Measurements from ENCODE around the gene RNU6-9.

Gene RNU6-9

GRCh38 chr19:871446-872265, 21.6 kb upstream of the RNU6-9 start:
- Histone ChIP-seq H3K4me1 (ENCODE audit: insufficient read depth, low read length) (no peaks in the 10 kb centered on the region), H2AFZ (ENCODE audit: low read depth, low read length) (no peak overlapping the region), H3K27me3 (ENCODE audit: insufficient read depth, low read length, poor library complexity) (no peaks in the 10 kb centered on the region), H3K79me2 (ENCODE audit: insufficient read depth, low read length) (no peaks in the 10 kb centered on the region), H3K9me3 (ENCODE audit: insufficient read depth, low read length, severe bottlenecking) (no peaks in the 10 kb centered on the region), H4K20me1 (ENCODE audit: insufficient read depth, low read length) (peaks cover 5% of the 10 kb centered on the region; the same call in 1 of the 2 replicates), H3K9ac (ENCODE audit: low read depth, low read length) (no peak overlapping the region), H3K4me3 (ENCODE audit: low read depth in 1 of 2, low read length in 2 of 2) (no peak overlapping the region), H3K36me3 (ENCODE audit: insufficient read depth, low read length) (peaks cover 71% of the 10 kb centered on the region), H3K27ac (ENCODE audit: low read length) (no peak overlapping the region), H3K4me2 (ENCODE audit: insufficient read depth, low read length) (no peak overlapping the region)
- no peak for DNase-seq
- no peak for TF ChIP-seq EZH2 (IDR thresholded peaks at IDR 0.05; ENCODE audit: borderline replicate concordance, low read depth, low read length, severe bottlenecking)
- TF ChIP-seq CTCF (IDR thresholded peaks at IDR 0.05; ENCODE audit: borderline replicate concordance, extremely low read depth, low read length, poor library complexity, severe bottlenecking) = no peak
- no peak for ATAC-seq (ENCODE audit: insufficient read depth, low read depth)

GRCh38 chr19:872266-872951, 20.9 kb upstream of the RNU6-9 start:
- Histone ChIP-seq H3K9me3 (ENCODE audit: insufficient read depth, low read length, severe bottlenecking) (no peaks in the 10 kb centered on the region), H3K79me2 (ENCODE audit: insufficient read depth, low read length) (no peaks in the 10 kb centered on the region), H3K4me3 (ENCODE audit: low read depth in 1 of 2, low read length in 2 of 2) (no peak overlapping the region), H3K27me3 (ENCODE audit: insufficient read depth, low read length, poor library complexity) (no peaks in the 10 kb centered on the region), H3K36me3 (ENCODE audit: insufficient read depth, low read length) (peaks cover 74% of the 10 kb centered on the region), H3K9ac (ENCODE audit: low read depth, low read length) (no peak overlapping the region), H4K20me1 (ENCODE audit: insufficient read depth, low read length) (peaks cover 5% of the 10 kb centered on the region), H2AFZ (ENCODE audit: low read depth, low read length) (no peak overlapping the region), H3K4me2 (ENCODE audit: insufficient read depth, low read length) (no peak overlapping the region), H3K27ac (ENCODE audit: low read length) (no peak overlapping the region), H3K4me1 (ENCODE audit: insufficient read depth, low read length) (no peaks in the 10 kb centered on the region)
- TF ChIP-seq EZH2 (IDR thresholded peaks at IDR 0.05; ENCODE audit: borderline replicate concordance, low read depth, low read length, severe bottlenecking) (no peak), CTCF (IDR thresholded peaks at IDR 0.05; ENCODE audit: borderline replicate concordance, extremely low read depth, low read length, poor library complexity, severe bottlenecking) (no peak)
- peak; percentile 79 for DNase-seq
- peak; percentile 66 for ATAC-seq (ENCODE audit: insufficient read depth, low read depth)

DNA sequence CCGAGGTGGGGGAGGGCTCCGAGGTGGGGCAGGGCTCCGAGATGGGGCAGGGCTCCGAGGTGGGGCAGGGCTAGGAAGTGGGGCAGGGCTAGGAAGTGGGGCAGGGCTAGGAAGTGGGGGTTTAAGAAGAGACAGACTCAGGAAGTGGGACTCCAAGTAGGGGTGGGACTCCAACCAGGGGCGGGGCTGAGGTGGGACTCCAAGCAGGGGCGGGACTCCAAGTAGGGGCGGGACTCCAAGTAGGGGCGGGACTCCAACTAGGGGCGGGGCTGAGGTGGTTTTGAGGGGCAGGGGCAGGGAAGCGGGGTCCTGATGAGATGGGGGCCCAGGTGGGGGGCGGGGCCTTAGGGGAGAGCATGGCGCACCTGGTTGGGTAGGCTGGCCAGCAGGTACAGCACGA, 20.2 kb upstream of the RNU6-9 start:
- no peak overlapping the region for H3K4me3 ChIP-seq (ENCODE audit: low read depth in 1 of 2, low read length in 2 of 2)
- no peaks in the 10 kb centered on the region for H3K79me2 ChIP-seq (ENCODE audit: insufficient read depth, low read length)
- no peaks in the 10 kb centered on the region for H3K27me3 ChIP-seq (ENCODE audit: insufficient read depth, low read length, poor library complexity)
- DNase-seq (peak; percentile 80), ATAC-seq (ENCODE audit: insufficient read depth, low read depth) (peak; percentile 91)
- peaks cover 68% of the 10 kb centered on the region for H3K36me3 ChIP-seq (ENCODE audit: insufficient read depth, low read length)
- no peak overlapping the region for H3K9ac ChIP-seq (ENCODE audit: low read depth, low read length)
- no peak for TF ChIP-seq CTCF (IDR thresholded peaks at IDR 0.05; ENCODE audit: borderline replicate concordance, extremely low read depth, low read length, poor library complexity, severe bottlenecking)
- no peak for TF ChIP-seq EZH2 (IDR thresholded peaks at IDR 0.05; ENCODE audit: borderline replicate concordance, low read depth, low read length, severe bottlenecking)
- no peak overlapping the region for H3K27ac ChIP-seq (ENCODE audit: low read length)
- H4K20me1 ChIP-seq (ENCODE audit: insufficient read depth, low read length) = peaks cover 5% of the 10 kb centered on the region; the same call in 1 of the 2 replicates
- H3K9me3 ChIP-seq (ENCODE audit: insufficient read depth, low read length, severe bottlenecking) = no peaks in the 10 kb centered on the region
- no peak overlapping the region for H3K4me2 ChIP-seq (ENCODE audit: insufficient read depth, low read length)
- H3K4me1 ChIP-seq (ENCODE audit: insufficient read depth, low read length) = no peaks in the 10 kb centered on the region
- H2AFZ ChIP-seq (ENCODE audit: low read depth, low read length) = no peak overlapping the region

Measured in DND-41 (cell line).